Measurements from ENCODE around the gene PHGDH. TPM values are rescaled to one million over a fixed set of nuclear protein-coding genes. Genes with fewer than 3 reads are reported as not detected.

The PHGDH gene
- total RNA-seq, 1 experiment from 2014 or later = 589 TPM

DNA sequence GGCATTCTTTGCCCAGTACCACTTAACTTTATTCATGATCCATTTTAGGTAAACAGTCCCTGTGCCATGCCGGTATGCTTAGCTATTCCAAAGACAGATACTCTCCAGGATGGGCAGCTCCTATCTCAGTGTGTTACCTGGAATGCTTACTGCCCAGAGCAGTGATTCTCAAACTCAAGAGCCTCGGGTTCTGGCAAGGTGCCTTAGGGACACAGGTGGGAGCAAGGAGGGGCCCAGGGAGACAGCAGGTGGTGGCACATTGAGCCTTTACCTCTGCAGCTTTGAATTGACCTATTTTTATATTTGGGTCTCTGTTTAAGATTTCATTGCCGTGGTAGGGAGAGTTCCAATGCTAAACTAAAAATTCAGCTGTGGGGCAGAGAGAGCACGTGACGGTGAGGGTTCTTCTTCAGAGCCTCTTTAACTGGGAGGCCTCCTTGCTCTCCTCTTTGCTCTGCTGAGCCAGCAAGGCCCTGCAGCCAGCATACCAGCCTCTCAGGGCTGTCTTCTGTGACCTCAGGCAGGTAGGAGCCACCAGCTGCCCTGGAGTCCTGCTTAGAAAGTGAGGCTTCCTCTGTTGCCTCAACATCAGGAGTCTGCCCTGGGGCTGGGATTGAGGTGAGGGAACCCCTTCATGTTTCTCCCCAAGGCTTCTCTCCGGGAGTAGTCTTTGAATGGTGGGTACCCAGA, 20.2 kb downstream of the PHGDH start:
- peaks cover 81% of the 10 kb centered on the region for H3K36me3 ChIP-seq (replicated peaks; ENCODE audit: control insufficient read depth, insufficient read depth, low read length)
- no peak overlapping the region for H3K4me3 ChIP-seq (ENCODE audit: insufficient read depth, low read depth, low read length)
- DNase-seq = no peak
- no peaks in the 10 kb centered on the region for H3K27me3 ChIP-seq (ENCODE audit: control insufficient read depth, insufficient read depth, low read length)

DNA sequence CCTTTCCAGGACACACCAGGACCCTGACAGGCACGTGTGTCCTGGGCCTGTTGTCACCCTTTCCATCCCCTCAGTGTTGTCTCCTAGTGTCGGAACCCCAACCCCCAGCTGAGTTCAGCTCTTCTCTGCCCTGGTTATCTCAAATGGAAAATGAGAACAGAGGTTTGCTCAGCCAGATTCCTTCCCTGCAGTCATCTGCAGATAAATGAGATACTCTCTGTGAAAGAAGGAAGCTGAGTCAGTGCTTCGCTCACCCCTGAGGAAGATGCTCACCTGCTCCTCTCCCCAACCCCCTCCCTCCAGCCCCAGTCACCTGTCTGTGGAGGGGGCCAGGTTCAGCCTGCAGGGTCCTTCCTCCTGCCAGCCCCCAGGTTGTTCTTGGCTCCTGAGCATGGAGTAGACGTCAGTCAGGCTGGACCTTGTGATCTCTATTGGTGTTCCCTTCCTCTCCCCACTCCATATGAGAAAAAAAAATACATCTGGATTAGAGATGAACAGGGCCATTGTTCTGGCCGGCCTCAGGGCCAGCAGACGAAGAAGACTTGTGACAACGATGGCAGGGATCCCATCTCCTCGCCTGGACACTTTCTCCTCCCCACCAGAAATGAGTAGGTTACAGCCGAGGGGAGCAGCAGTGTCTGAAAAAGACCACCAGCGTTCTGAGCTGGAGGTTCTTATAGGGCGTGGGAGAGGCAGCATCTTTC, 20.9 kb downstream of the PHGDH start:
- Histone ChIP-seq H3K36me3 (replicated peaks; ENCODE audit: control insufficient read depth, insufficient read depth, low read length) (peaks cover 83% of the 10 kb centered on the region), H3K4me3 (ENCODE audit: insufficient read depth, low read depth, low read length) (no peak overlapping the region), H3K27me3 (ENCODE audit: control insufficient read depth, insufficient read depth, low read length) (no peaks in the 10 kb centered on the region)
- DNase-seq = no peak

DNA sequence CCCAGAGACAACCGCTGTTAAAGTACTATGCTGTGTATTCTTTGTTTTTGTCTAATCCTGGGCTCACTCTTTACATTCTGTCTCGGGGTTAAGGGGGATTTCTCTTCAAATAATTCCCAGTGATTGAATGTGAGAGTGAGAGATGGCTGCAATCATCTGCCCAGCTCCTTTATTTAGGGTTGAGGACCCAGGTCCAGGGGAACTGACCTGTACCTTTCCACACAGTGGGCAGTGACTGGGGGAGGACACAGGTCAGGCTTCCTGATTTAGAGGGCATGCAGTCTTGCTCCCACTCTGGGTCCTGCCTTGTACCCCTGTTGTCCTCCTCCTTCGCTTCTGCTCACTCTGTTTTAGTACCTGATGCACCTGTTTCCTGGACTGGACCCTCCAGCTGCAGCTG, 22.0 kb downstream of the PHGDH start:
- Histone ChIP-seq H3K36me3 (replicated peaks; ENCODE audit: control insufficient read depth, insufficient read depth, low read length) (peaks cover 86% of the 10 kb centered on the region), H3K4me3 (ENCODE audit: insufficient read depth, low read depth, low read length) (no peak overlapping the region), H3K27me3 (ENCODE audit: control insufficient read depth, insufficient read depth, low read length) (no peaks in the 10 kb centered on the region)
- DNase-seq = no peak

DNA sequence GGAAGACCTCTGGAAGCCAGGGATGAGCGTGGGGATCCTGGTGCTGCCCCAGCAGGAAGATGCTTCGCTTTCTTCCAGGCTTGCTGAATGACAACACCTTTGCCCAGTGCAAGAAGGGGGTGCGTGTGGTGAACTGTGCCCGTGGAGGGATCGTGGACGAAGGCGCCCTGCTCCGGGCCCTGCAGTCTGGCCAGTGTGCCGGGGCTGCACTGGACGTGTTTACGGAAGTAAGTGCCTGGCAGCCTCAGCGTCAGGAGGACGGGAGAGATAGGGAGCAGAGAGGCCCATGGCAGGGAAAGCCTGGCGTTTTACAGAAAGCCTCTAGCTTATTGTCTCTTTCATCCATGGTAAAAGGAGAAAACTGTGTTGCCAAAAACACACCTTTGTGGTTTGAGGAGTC, 23.5 kb downstream of the PHGDH start:
- no peak overlapping the region for H3K4me3 ChIP-seq (ENCODE audit: insufficient read depth, low read depth, low read length)
- peaks cover 85% of the 10 kb centered on the region for H3K36me3 ChIP-seq (replicated peaks; ENCODE audit: control insufficient read depth, insufficient read depth, low read length)
- DNase-seq = no peak
- no peaks in the 10 kb centered on the region for H3K27me3 ChIP-seq (ENCODE audit: control insufficient read depth, insufficient read depth, low read length)

DNA sequence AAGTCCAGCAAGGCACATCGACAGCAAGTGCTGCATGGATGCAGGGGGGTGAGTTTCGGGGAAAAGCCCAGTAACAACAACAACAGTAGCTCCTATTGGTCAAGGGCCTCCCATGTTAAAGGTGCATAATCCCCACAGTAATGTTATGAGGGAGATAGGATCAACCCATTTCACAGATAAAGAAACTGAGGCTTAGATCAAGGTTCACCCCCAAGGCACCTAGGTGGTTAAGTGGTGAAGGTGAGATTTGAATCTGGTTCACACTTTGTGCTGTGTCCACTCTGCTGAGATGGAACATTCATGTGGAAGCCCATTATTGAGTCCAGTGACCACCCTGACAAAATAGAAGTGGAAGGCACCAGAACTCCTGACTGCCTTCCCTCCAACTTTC, 24.9 kb downstream of the PHGDH start:
- Histone ChIP-seq H3K4me3 (ENCODE audit: insufficient read depth, low read depth, low read length) (no peak overlapping the region), H3K27me3 (ENCODE audit: control insufficient read depth, insufficient read depth, low read length) (no peaks in the 10 kb centered on the region), H3K36me3 (replicated peaks; ENCODE audit: control insufficient read depth, insufficient read depth, low read length) (peaks cover 87% of the 10 kb centered on the region)
- no peak for DNase-seq

DNA sequence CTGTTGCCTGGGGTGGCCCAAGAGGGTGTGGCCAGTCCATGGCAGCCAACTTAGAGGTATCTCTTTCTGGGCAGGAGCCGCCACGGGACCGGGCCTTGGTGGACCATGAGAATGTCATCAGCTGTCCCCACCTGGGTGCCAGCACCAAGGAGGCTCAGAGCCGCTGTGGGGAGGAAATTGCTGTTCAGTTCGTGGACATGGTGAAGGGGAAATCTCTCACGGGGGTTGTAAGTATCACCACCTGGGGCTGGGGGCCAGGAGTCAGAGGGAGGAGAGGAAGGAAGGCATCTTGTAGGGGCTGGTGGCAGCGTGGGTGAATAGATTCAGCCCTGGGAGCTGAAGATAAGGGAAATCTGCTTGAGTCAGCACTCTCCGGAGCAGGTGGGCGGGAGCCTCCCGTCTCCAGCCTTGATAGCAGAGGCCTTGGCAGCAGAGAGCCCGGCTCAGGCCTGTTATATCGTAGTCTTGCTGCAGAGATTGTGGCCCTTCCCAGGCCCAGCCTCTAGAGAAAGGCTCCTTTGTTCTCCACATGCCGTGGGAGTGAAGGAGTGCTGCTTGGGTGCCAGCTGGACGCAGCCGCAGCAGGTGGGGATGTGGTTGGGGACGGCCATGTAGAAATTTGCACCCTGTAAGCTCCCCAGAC, 25.4 kb downstream of the PHGDH start:
- H3K36me3 ChIP-seq (replicated peaks; ENCODE audit: control insufficient read depth, insufficient read depth, low read length) = peaks cover 87% of the 10 kb centered on the region
- no peak overlapping the region for H3K4me3 ChIP-seq (ENCODE audit: insufficient read depth, low read depth, low read length)
- DNase-seq = no peak
- H3K27me3 ChIP-seq (ENCODE audit: control insufficient read depth, insufficient read depth, low read length) = no peaks in the 10 kb centered on the region

DNA sequence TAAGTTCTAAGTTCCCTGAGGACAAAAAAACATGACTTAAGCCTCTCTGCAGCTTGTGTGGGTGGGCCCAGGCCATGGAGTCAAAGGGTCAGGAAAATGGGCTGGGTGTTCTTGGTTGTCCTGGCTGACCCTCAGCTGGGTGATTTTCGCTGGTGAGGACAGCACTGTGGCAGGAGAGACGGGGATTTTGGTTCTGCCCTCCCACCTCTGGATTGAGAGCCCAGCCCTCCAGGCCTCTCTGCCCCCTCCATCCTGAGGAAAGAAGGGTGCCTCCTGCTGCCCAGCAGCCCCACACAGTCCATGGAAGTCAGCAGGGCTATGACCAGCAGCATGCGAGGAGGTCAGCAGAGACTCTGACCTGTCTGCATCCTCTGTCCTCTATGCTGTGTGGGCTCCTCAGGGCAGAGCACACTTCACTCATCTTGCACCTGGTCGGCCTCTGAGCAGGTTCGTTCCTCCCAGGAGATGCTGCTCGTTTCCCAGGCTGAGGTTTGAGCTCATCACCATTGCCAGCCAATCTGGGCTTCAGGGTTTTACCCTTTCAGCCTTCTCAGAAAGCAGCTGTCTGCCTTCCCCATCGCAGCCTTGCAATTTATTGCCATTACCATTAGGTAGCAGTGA, 26.5 kb downstream of the PHGDH start:
- no peak for DNase-seq
- H3K36me3 ChIP-seq (replicated peaks; ENCODE audit: control insufficient read depth, insufficient read depth, low read length) = peaks cover 84% of the 10 kb centered on the region
- H3K27me3 ChIP-seq (ENCODE audit: control insufficient read depth, insufficient read depth, low read length) = no peaks in the 10 kb centered on the region
- H3K4me3 ChIP-seq (ENCODE audit: insufficient read depth, low read depth, low read length) = no peak overlapping the region

DNA sequence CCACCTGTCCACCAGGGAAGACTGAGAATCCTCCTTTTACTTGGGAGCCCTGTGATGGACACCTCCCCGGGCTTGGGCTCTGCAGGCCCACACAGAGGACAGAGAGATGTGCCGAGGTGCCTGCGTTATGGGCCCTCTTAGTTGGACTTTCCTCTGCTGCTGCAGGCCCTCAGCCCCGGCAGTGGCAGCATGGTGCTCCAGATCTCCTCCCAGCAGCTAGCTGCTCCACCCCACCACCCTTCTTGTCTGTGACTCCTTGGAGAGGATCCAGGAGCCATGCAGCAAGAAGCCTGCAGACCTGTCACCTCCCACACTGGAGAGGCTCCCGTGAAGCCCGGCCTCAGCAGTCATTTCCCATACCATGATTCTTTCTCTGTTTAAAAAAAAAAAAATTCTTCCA, 27.4 kb downstream of the PHGDH start:
- Histone ChIP-seq H3K27me3 (ENCODE audit: control insufficient read depth, insufficient read depth, low read length) (no peaks in the 10 kb centered on the region), H3K4me3 (ENCODE audit: insufficient read depth, low read depth, low read length) (no peak overlapping the region), H3K36me3 (replicated peaks; ENCODE audit: control insufficient read depth, insufficient read depth, low read length) (peaks cover 81% of the 10 kb centered on the region)
- DNase-seq = no peak

DNA sequence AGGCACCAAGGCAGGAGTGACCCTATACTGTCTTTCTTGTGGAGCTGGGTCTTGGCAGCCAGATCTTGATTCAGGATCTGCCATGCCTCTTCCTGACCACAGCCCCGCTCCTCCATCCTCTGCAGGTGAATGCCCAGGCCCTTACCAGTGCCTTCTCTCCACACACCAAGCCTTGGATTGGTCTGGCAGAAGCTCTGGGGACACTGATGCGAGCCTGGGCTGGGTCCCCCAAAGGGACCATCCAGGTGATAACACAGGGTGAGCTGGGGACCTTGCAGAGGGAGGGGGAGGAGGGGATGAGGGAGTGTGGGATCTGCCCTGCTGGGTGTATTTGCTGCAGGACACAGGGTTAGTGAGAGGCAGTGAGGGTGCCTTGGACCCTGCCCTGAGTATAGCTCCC, 28.5 kb downstream of the PHGDH start:
- Histone ChIP-seq H3K4me3 (ENCODE audit: insufficient read depth, low read depth, low read length) (no peak overlapping the region), H3K36me3 (replicated peaks; ENCODE audit: control insufficient read depth, insufficient read depth, low read length) (peaks cover 74% of the 10 kb centered on the region), H3K27me3 (ENCODE audit: control insufficient read depth, insufficient read depth, low read length) (no peaks in the 10 kb centered on the region)
- DNase-seq = no peak

DNA sequence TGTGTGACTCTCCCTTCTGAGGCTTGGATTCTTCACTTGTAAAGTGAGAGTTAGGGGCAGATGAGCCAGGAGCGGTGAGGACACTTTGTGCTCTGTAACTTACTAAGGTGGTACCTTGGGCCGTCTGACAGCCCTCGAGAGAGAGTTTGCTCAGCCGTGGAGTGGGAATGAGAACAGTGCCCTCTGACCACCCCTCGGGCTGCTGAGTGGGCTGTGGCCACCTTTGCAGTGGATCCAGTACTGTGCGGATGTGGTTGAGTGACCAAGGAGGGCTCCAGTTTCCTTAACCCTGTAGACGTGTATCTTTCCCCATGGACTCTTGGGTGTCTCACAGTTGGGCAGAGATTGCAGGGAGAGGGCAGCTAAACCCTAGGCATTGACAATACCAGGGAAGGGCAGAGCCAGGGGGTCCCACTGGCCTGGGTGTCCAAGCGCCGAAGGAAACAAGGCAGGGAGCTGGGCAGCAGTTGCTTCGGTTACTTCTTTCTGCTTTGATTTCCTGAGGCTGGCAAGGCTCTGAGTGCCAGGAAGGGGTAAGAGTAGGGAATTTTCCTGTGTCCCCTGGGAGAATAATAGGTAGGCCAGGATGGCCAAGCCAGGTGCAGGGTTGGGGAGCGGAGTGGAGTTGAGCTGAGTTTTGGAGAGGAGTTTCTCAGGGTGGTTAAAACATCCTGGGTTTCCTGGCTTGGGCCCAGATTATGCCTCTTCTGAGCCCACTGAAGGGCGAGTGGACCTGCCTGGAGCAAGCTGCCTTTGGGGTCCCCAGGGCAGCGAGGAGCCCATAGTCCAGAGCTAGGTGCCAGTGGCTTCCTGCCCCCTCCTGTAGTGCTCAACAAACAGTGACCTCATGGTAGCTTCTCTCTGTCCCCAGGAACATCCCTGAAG, 29.4 kb downstream of the PHGDH start:
- no peak overlapping the region for H3K4me3 ChIP-seq (ENCODE audit: insufficient read depth, low read depth, low read length)
- DNase-seq = no peak
- peaks cover 66% of the 10 kb centered on the region for H3K36me3 ChIP-seq (replicated peaks; ENCODE audit: control insufficient read depth, insufficient read depth, low read length)
- H3K27me3 ChIP-seq (ENCODE audit: control insufficient read depth, insufficient read depth, low read length) = no peaks in the 10 kb centered on the region

DNA sequence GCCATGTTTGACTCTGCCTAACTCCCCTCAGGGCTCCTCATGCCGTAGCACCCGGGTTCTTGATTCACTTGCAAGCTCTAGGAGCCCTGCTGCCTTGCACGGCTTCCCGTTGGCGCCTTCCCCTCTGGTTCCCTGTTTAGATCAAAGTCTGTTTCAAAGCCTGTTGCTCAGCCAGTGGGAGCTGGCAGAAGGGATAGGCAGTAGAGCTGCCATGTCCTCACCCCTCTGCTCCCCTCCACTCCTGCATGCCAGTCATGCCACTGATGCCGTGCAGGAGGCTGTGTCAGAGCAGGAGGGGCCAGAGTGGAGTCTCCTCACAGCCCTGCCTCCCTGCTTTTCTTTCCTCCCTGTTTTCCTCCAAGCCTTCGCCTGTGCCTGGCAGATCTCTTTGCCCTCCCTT, 30.5 kb downstream of the PHGDH start:
- DNase-seq = no peak
- H3K36me3 ChIP-seq (replicated peaks; ENCODE audit: control insufficient read depth, insufficient read depth, low read length) = peaks cover 55% of the 10 kb centered on the region
- H3K4me3 ChIP-seq (ENCODE audit: insufficient read depth, low read depth, low read length) = no peak overlapping the region
- no peaks in the 10 kb centered on the region for H3K27me3 ChIP-seq (ENCODE audit: control insufficient read depth, insufficient read depth, low read length)

DNA sequence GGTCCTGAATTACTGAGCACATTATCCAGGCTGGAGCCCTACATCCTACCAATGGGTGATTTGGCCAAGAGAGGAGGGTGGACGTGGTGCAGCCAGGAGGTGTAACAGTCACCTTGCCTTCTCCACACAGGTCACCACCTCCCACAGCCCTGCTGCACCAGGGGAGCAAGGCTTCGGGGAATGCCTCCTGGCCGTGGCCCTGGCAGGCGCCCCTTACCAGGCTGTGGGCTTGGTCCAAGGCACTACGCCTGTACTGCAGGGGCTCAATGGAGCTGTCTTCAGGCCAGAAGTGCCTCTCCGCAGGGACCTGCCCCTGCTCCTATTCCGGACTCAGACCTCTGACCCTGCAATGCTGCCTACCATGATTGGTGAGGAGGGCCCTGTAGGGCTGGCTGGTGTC, 30.9 kb downstream of the PHGDH start:
- no peak overlapping the region for H3K4me3 ChIP-seq (ENCODE audit: insufficient read depth, low read depth, low read length)
- no peak for DNase-seq
- no peaks in the 10 kb centered on the region for H3K27me3 ChIP-seq (ENCODE audit: control insufficient read depth, insufficient read depth, low read length)
- peaks cover 52% of the 10 kb centered on the region for H3K36me3 ChIP-seq (replicated peaks; ENCODE audit: control insufficient read depth, insufficient read depth, low read length)

DNA sequence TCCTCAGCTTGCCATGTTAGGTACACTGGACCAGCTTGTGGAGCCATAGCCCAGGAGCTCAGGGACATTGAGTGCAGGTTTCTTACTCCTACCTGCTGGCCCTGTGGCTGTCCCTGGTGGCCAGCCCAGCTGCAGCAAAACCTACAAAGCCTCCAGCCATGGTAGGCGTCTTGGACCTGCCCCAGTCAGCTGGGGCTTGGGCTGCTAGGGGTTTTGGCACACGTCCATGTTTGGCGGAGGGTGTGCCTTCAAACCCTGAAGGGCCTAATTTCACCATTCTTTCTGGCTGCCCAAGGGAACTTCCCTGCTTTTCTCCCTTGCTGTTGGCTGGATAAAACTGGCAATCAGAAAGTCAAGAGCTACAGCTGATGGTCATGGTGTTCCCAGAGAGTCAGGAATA, 31.6 kb downstream of the PHGDH start:
- Histone ChIP-seq H3K27me3 (ENCODE audit: control insufficient read depth, insufficient read depth, low read length) (no peaks in the 10 kb centered on the region), H3K4me3 (ENCODE audit: insufficient read depth, low read depth, low read length) (no peak overlapping the region), H3K36me3 (replicated peaks; ENCODE audit: control insufficient read depth, insufficient read depth, low read length) (peaks cover 46% of the 10 kb centered on the region)
- no peak for DNase-seq
